ES-I3 (cell line): ENCODE data around the gene TRIM41.
A peak's percentile ranks its signal among the peaks of the same experiment; 100 is the strongest.
"Not testable (repeated sequence)": the region's sequence is repeated elsewhere in the genome, so short reads cannot be mapped to it uniquely, and the experiment has no call there.

Source experiments
- H3K36me3 ChIP-seq: 2 replicates; pipeline ENCODE4 v1.6.1; 2013; ENCODE audit warnings: mild to moderate bottlenecking, low read length, control low read depth, moderate library complexity; ENCODE audit not compliant: insufficient read depth
- H3K4me1 ChIP-seq: 2 replicates; pipeline ENCODE4 v1.6.1; 2013; ENCODE audit warnings: mild to moderate bottlenecking, control low read depth, low read length; ENCODE audit not compliant: insufficient read depth
- H3K9ac ChIP-seq: 2 replicates; pipeline ENCODE4 v1.6.1; 2013; ENCODE audit warnings: low read depth, mild to moderate bottlenecking, low read length, moderate library complexity
- H3K9me3 ChIP-seq: 2 replicates; pipeline ENCODE4 v1.6.1; 2013; ENCODE audit warnings: mild to moderate bottlenecking, low read length, moderate library complexity; ENCODE audit not compliant: control insufficient read depth, insufficient read depth

Gene TRIM41

DNA sequence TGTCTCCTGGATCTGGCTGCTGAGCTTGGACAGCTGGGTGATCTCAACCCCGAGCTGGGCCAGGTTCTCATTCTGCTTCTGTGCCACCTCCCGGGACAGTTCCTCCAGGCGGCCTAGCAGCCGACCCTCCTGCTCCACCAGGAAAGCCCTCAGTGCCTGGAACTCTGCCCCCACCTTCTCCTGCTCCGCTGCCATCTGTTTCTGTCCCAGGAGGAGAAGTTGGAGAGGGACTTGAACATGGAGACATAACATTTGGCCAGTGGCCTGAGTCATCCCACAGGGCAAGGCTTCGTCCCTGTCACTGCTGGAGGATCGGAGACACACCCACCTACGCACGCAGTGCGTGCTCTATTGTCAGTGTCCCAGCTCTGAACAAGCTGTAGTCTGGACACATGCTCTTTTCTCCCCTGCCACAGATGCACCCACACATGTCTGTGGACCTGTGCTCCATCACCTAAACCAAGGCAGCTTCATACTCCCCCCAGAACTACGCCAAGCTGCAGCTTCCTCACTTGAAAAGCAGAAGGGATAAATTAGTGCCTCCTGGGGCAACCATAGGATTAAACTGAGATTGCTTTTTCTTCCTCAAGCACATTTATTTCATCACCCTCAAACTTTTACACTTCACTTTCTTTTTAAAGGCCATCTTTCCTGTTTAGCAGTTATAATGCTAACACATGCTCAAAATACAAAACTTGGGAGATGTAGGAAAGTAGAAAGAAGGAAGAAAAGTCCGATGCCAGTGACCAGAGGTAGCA, 23.0 kb upstream of the TRIM41 start:
- peaks cover 25% of the 10 kb centered on the region for H3K4me1 ChIP-seq
- no peak overlapping the region for H3K9ac ChIP-seq
- no peaks in the 10 kb centered on the region for H3K9me3 ChIP-seq
- H3K36me3 ChIP-seq: no peaks in the 10 kb centered on the region

DNA sequence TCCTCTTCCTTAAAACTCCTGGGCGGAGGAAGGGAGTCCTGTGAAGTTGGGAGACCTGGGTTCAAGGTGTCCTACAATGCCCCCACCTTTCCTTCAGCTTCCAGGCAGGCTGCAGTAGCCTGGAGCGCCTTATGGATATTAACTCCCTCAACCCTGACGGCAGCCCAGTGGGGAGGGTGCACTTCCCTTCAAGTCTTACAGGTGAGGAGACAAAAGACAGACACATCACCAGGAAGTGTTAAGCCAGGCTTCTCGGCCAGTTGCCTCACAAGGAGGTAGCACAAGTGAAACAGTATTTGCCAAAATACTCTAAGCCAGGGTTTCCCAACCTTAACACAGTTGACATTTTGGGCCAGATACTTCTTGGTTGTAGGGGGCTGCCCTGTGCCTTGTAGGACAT, 22.3 kb upstream of the TRIM41 start:
- H3K9ac ChIP-seq: no peak overlapping the region
- no peaks in the 10 kb centered on the region for H3K36me3 ChIP-seq
- peaks cover 25% of the 10 kb centered on the region for H3K4me1 ChIP-seq
- no peaks in the 10 kb centered on the region for H3K9me3 ChIP-seq

DNA sequence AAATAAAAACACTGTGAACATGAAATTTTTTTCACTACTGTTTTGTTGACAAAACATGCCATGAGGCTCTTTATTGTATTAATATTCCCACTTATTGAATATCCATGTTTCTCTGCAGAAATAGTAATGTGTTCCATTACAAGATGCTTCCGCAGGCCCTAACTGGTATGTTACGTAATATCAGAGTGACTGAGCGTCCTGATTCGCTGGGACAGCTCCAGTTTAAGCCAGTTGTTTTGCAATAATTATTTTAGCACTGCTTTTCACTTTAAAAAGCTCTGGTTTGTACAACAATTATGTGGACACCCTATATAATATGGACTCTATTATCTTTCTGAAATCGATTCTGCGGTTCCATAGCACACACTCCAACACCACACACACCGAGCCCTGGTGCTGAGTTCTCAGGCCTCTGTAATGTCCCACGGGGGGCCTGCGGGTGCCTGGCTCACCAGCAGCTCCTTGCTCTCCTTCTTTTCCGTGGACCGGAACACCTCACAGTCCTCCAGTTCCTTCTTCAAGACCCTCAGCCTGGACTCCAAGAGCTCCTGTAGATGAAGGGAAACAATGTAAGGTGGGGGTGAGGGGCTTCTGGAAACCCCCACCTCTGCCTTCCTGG, 19.9 kb upstream of the TRIM41 start:
- Histone ChIP-seq H3K4me1 (peaks cover 17% of the 10 kb centered on the region), H3K9me3 (no peaks in the 10 kb centered on the region), H3K9ac (no peak overlapping the region), H3K36me3 (no peaks in the 10 kb centered on the region)

DNA sequence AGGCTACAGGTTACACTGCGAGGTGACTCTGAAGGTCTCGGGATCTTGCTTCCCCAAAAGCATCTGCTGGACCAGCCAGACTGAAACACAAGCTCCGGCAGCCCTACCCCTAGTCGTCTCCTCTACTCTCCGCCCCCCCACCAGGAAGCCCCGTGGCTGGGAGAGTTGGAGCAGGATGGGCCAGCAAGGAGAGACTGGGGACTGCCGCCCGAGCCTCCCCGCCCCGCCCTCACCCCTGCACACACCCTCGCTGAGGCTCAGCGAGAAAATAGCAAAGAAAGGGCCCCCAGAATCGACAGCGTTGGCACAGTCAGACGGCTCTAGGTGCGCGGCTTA, 19.3 kb upstream of the TRIM41 start:
- Histone ChIP-seq H3K36me3 (no peaks in the 10 kb centered on the region), H3K9me3 (no peaks in the 10 kb centered on the region), H3K9ac (peak overlapping the region; percentile 75; the same call in 1 of the 2 replicates), H3K4me1 (peaks cover 12% of the 10 kb centered on the region)

DNA sequence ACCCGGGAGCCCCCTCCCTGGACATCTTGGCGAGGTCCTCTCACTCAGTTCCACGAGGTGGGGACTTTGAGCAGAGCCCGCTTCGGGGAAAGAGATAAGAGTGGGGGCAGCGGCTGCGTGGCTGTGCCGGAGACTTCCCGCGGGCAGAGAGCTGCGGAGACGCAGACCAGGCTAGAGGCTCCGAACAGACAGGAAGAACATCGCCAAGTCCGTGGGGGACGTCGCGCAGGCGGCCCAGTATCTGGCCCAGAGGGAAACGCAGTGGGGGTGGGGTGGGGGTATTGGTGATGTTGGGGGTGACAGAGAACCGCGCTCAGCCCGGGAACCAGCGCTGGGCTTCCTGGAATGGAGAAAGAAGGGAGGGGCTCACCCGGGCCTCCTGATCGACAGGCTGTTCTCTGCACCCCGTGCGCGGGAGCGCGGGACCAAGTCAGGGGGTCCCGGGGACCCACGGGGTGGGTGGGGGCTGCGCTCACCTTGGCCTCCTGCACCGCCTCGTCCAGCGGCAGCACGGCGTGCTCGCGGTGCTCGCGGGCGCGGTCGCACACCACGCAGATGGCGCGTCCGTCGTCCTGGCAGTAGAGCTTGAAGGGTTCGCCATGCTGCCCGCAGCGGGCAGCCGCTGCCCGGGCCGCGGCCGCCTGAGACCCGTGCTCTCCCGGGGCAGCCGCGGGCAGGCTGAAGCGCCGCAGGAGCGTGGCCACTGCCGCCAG, 18.8 kb upstream of the TRIM41 start:
- no peaks in the 10 kb centered on the region for H3K9me3 ChIP-seq
- no peaks in the 10 kb centered on the region for H3K36me3 ChIP-seq
- peak overlapping the region; percentile 75; the same call in 1 of the 2 replicates for H3K9ac ChIP-seq
- H3K4me1 ChIP-seq: peaks cover 8% of the 10 kb centered on the region; the same call in 1 of the 2 replicates

DNA sequence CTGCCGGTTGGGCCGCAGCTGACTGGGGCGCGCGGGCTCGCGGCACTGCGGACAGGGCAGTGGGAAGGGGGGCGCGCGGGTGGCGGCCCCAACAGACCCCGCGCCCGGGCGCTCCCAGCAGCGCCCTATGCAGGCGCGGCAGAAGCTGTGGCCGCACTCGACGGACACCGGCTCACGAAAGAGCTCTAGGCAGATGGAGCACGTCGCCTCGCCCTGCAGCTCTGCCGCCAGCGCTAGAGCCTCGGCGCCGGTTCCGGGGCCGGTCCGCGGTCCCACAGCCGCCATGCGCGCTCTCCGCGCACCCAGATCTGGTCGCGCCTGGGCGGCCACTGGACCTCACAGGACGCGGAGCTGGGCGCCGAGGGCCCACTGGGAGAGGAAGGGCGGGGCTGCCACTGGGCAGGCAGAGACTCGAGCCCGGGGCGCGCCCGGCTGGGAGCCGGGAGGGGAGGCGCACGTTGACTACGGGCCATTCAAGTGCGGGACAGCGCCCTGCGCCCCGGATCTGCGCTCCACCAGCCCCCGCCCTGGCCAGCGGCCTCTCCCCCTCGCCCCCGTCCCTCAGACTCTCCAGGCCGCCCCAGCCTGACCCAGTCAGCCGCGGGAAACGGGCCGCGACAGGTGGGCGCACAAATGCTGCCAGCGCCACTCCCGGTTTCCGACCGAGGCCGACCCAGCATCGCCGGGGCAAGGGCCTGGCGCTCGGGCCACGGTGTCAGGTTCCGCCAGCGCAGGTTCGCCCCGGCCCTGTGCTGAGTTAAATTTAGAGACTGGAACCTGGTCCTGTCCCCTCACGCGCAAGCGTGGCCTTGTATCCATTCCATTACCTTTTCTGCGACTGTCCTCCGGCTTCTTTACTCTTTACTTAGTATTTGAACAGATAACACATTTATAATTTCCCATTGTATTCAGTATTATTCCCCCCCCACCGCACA, 18.0 kb upstream of the TRIM41 start, which contains the start of gene TRIM7:
TSS of gene TRIM7 (minus strand) at position 371 of the 935 bp plus-strand sequence. CDS start at position 285, 86 bp downstream.
- Histone ChIP-seq H3K4me1 (peaks cover 8% of the 10 kb centered on the region; the same call in 1 of the 2 replicates), H3K9ac (peak within 1 kb of the TSS; percentile 75; the same call in 1 of the 2 replicates), H3K36me3 (no peaks in the 10 kb centered on the region), H3K9me3 (no peaks in the 10 kb centered on the region)

DNA sequence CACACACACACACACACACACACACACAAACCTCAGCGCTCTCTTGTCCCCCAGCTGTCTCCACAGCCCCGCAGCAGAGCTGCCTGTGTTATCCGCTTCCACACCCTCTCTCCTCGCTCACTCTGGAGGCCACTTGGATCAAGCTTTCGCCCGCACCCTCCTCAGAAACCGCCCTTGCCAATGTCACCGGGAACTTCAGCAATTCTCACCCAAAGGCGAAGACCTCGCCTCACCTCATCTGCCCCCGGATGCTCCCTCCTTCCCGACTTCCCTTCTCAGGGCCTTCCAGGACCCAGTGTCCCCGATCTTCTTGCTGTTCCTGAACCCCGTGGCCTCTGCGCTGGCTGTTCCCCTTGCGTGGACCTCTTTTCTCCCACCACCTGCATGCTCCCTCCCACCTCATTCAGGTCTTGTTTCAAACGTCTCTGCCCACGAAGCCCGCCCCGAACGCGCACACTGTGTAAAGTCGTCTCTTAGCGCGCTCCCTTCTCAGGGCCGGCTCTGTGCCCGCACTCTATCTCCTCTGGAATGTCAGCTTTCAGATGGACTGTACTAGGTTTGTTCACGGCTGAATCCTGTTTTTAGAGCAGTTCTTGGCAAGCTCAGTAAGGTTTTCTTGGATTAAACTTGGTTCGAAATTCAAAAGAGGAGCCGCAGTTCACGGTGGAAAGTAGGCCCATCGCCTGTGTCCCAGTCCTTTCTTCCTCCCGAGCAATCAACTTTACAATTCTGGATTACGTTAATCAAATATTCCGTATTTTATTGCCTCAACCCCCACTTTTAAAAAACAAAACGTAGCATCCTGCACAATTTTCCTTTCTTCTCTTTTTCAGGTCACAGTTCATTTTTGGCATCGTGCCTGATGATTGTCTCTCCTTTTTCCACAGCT, 17.1 kb upstream of the TRIM41 start:
- Histone ChIP-seq H3K9ac (peak overlapping the region; percentile 75; the same call in 1 of the 2 replicates), H3K36me3 (no peaks in the 10 kb centered on the region), H3K9me3 (no peaks in the 10 kb centered on the region), H3K4me1 (peaks cover 3% of the 10 kb centered on the region; the same call in 1 of the 2 replicates)

DNA sequence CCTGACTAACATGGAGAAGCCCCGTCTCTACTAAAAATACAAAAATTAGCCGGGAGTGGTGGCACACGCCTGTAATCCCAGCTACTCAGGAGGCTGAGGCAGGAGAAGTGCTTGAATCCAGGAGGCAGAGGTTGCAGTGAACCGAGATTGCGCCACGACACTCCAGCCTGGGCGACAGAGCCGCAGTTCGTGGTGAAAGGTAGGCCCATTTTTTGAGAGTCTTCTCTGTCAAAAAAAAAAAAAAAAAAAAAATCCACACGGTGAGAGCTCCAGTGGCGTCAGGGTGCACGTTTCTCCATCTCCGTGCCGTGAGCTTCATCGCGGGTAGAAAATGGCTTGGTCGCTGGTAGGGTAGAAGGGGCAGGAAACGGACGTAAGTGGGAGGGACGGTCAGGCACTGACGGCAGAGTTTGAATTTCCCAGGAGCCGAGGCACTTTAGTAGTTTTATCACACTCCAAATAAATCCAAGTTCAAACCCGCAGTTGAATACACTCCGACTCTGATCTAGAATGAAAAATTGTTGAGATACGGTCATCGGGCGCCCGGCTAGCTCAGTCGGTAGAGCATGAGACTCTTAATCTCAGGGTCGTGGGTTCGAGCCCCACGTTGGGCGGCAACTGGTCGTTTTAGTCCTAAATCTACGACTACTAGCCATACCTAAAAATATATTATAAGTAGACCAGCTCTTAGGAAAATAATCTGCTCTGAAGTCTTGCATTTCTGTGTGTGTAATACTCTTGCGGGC, 15.7 kb upstream of the TRIM41 start:
- no peaks in the 10 kb centered on the region for H3K9me3 ChIP-seq
- H3K36me3 ChIP-seq: no peaks in the 10 kb centered on the region
- no peaks in the 10 kb centered on the region for H3K4me1 ChIP-seq
- H3K9ac ChIP-seq: peak overlapping the region; percentile 75

DNA sequence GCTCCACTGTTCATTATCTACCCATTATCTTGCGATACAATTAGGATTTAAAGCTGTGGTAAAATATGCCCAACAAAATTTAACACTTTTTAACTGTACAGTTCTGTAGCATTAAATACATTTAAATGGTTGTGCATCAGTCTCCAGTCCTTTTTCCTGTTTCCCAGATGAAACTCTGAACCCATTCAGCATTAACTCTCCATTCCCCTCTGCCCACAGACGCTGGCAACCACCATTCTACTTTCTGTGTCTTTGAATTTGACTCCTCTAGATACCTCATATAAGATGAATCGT, 15.2 kb upstream of the TRIM41 start:
- no peaks in the 10 kb centered on the region for H3K36me3 ChIP-seq
- H3K9me3 ChIP-seq: no peaks in the 10 kb centered on the region
- H3K9ac ChIP-seq: no peak overlapping the region; the same call in 1 of the 2 replicates
- no peaks in the 10 kb centered on the region for H3K4me1 ChIP-seq

DNA sequence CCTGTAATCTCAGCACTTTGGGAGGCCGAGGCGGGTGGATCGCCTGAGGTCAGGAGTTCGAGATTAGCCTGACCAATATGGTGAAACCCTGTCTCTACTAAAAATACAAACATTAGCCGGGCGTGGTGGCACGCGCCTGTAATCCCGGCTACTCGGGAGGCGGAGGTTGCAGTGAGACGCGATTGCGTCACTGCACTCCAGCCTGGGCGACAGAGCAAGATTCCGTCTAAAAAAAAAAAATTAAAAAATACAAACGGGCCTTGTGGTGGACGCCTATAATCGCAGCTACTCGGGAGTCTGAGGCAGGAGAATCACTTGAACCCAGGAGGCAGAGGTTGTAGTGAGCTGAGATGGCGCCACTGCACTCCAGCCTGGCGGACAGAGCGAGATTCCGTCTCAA, 14.1 kb upstream of the TRIM41 start:
- H3K4me1 ChIP-seq: not testable (repeated sequence)

DNA sequence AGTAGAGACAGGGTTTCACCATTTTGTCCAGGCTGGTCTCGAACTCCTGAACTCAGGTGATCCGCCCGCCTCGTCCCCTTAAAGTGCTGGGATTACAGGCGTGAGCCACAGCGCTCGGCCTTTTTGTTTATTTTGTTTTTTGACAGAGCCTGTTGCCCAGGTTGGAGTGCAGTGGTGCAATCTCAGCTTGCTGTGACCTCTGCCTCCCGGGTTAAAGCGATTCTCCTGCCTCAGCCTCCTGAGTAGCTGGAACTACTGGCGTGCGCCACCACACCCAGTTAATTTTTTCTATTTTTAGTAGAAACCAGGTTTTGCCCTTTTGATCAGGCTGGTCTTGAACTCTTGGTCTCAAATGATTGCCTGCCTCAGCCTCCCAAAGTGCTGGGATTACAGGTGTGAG, 12.9 kb upstream of the TRIM41 start:
- H3K9me3 ChIP-seq, H3K4me1 ChIP-seq, H3K36me3 ChIP-seq, H3K9ac ChIP-seq: not testable (repeated sequence)

More for the DNA sequence above, 14.1 kb upstream of the TRIM41 start:
- not testable (repeated sequence) for H3K9me3 ChIP-seq, H3K9ac ChIP-seq, H3K36me3 ChIP-seq

DNA sequence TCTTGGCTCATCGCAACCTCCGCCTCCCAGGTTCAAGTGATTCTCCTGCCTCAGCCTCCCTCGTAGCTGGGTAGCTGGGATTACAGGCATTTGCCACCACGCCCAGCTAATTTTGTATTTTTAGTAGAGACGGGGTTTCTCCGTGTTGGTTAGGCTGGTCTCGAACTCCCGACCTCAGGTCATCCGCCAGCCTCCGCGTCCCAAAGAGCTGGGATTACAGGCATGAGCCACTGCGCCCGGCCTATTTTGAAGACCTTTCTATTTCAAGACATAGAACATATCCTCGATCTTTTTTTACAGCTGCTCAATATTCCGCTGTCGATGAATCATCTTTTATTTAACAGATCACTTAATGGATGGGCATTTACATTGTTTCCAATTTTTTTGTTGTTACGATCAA, 12.4 kb upstream of the TRIM41 start:
- not testable (repeated sequence) for H3K36me3 ChIP-seq, H3K9me3 ChIP-seq, H3K4me1 ChIP-seq, H3K9ac ChIP-seq

DNA sequence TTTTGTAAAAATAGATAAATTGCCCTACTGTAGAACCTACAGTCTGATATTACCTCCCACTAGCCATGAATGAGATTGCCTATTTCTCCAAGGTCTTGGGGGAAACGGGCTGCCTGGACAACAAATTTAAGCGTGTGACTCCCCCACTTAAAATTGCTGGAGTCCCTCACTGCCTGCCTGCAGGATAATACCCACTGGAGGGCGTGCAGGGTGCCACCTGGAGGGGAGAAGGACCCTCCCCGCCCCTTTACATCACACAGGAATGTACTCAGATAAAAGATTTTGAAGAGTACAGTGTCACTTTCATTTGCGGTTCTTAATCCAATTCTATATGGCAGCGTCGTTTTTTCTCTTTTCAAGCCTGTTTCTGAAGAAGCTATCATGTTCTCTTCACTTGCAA, 11.9 kb upstream of the TRIM41 start:
- Histone ChIP-seq H3K4me1 (no peaks in the 10 kb centered on the region), H3K36me3 (no peaks in the 10 kb centered on the region), H3K9ac (no peak overlapping the region), H3K9me3 (no peaks in the 10 kb centered on the region)
